K562 (cell line): ENCODE results near the gene ADGRB3. TPM values are rescaled to one million over a fixed set of nuclear protein-coding genes. Genes with fewer than 3 reads are reported as not detected.

Source experiments
- ATAC-seq: fragments of 200-7000 bp; cut with Tn5 transposase; 3 replicates; pipeline ENCODE4 v1.9.1; 2020; ENCODE audit warnings: moderate library complexity
- BruUV-seq: library from RNA; stranded (reverse); fragments of 400-500 nt; replicated peaks from 2 replicates; lab custom pipeline; 2021; lab: Mats Ljungman, UMichigan
- CTCF ChIA-PET: fragments of 300-600 bp; formaldehyde crosslinking; extraction: SDS; loops from one replicate; lab custom pipeline; 2021; ENCODE audit warnings: low intra/inter-chr PET ratio; lab: Yijun Ruan, JAX
- POLR2A ChIA-PET: fragments of 300-600, 350-650 bp; sonication (Branson Sonifier 250); formaldehyde crosslinking; extraction: SDS; loops from one replicate; lab custom pipeline; 2021; ENCODE audit warnings: antibody characterized with exemption, inconsistent platforms; lab: Yijun Ruan, JAX
- DNase-seq, 4 experiments: peaks; one replicate each; pipeline versions ENCODE4 v3.0.0 to v3.0.0-alpha.2; 2011 to 2018; ENCODE audit warnings: low spot score in 3 of 4, mixed read lengths in 3 of 4; ENCODE audit errors: extremely low read depth in 1 of 4
- FAIRE-seq: peaks from 2 replicates; lab custom pipeline; 2011; peaks lifted over from hg19 to GRCh38; lab: Jason Lieb, UNC
- H2AFZ ChIP-seq: 2 replicates; pipeline ENCODE4 v1.6.0; 2011; ENCODE audit warnings: low read depth, low read length, control low read depth, inconsistent platforms
- H3K27ac ChIP-seq: fragments of 200-600 bp; 3 replicates; pipeline ENCODE4 v1.8.0; 2011; ENCODE audit warnings: low read depth, mild to moderate bottlenecking, control low read depth, inconsistent platforms, low read length, moderate library complexity, mixed read lengths; ENCODE audit errors: extremely low read depth
- H3K27me3 ChIP-seq, 2 experiments: fragments of 300-600 bp in 1 of 2; 2 replicates in 1 of 2; 3 replicates in 1 of 2; pipeline versions ENCODE4 v1.6.0 to v1.8.0; 2011; ENCODE audit warnings: inconsistent platforms in 2 of 2, low read length in 2 of 2, mild to moderate bottlenecking in 1 of 2, mixed read lengths in 1 of 2, moderate library complexity in 1 of 2; ENCODE audit not compliant: control insufficient read depth in 2 of 2, insufficient read depth in 2 of 2
- H3K36me3 ChIP-seq: fragments of 300-600 bp; 3 replicates; pipeline ENCODE4 v1.8.0; 2011; ENCODE audit warnings: mild to moderate bottlenecking, low read length, inconsistent platforms; ENCODE audit not compliant: control insufficient read depth, insufficient read depth
- H3K4me1 ChIP-seq, 2 experiments: fragments of 200-600 bp in 1 of 2; replicated peaks in 1 of 2; 2 replicates in 1 of 2; 3 replicates in 1 of 2; pipeline versions ENCODE4 v1.5.1 to v1.8.0; 2011; ENCODE audit warnings: inconsistent platforms in 2 of 2, low read length in 2 of 2, mild to moderate bottlenecking in 1 of 2, mixed read lengths in 1 of 2, moderate library complexity in 1 of 2; ENCODE audit not compliant: control insufficient read depth in 2 of 2, insufficient read depth in 2 of 2
- H3K4me2 ChIP-seq: 2 replicates; pipeline ENCODE4 v1.6.1; 2011; ENCODE audit warnings: low read length, control low read depth, inconsistent platforms, mixed read lengths; ENCODE audit not compliant: insufficient read depth
- H3K4me3 ChIP-seq: fragments of 200-600 bp; sonication (generic), shearing (Covaris generic); 2 replicates; pipeline ENCODE4 v1.5.1; 2016; ENCODE audit warnings: control low read depth, inconsistent platforms
- H3K79me2 ChIP-seq: fragments of 200-600 bp; 3 replicates; pipeline ENCODE4 v1.8.0; 2011; ENCODE audit warnings: low read length, inconsistent platforms; ENCODE audit not compliant: control insufficient read depth, insufficient read depth
- H3K9ac ChIP-seq, 2 experiments: 2 replicates each; pipeline versions ENCODE4 v1.6.0 to v1.6.1; 2011; ENCODE audit warnings: low read depth in 2 of 2, low read length in 2 of 2, control low read depth in 1 of 2, inconsistent platforms in 1 of 2, mild to moderate bottlenecking in 1 of 2, mixed read lengths in 1 of 2; ENCODE audit not compliant: insufficient read depth in 1 of 2
- H3K9me1 ChIP-seq: one replicate; pipeline ENCODE4 v1.6.0; 2011; ENCODE audit warnings: inconsistent platforms, mild to moderate bottlenecking, low read length, moderate library complexity; ENCODE audit not compliant: control insufficient read depth, insufficient read depth
- H3K9me3 ChIP-seq: replicated peaks from 2 replicates; pipeline ENCODE4 v1.5.1; 2011; ENCODE audit warnings: low read depth, low read length, inconsistent platforms; ENCODE audit not compliant: control insufficient read depth, insufficient read depth
- H4K20me1 ChIP-seq: replicated peaks from 2 replicates; pipeline ENCODE4 v1.6.1; 2011; ENCODE audit warnings: low read length, inconsistent platforms, mixed read lengths; ENCODE audit not compliant: control insufficient read depth, insufficient read depth
- CHD2 ChIP-seq: IDR thresholded peaks from 2 replicates; pipeline ENCODE4 v1.6.1; 2011; ENCODE audit warnings: low read depth, low read length
- ESRRB ChIP-seq: fragments of 250-450 bp; sonication (Bioruptor Pico); IDR thresholded peaks from 2 replicates; pipeline ENCODE4 v1.5.0; 2020; ENCODE audit warnings: mild to moderate bottlenecking, moderate library complexity, borderline replicate concordance
- FOSL1 ChIP-seq: fragments of 200-800 bp; sonication (Bioruptor generic); conservative IDR thresholded peaks from 2 replicates; pipeline ENCODE4 v1.6.1; 2016; ENCODE audit warnings: missing genetic modification characterization, missing compliant biosample characterization
- HLTF ChIP-seq: fragments of 450-650 bp; IDR thresholded peaks from 2 replicates; pipeline ENCODE4 v1.6.1; 2016
- HOXB6 ChIP-seq: fragments of 250-450 bp; sonication (Bioruptor Pico); IDR thresholded peaks from 2 replicates; pipeline ENCODE4 v1.5.1; 2022; ENCODE audit warnings: mild to moderate bottlenecking, borderline replicate concordance
- KAT7 ChIP-seq: sonication (generic); formaldehyde crosslinking; IDR thresholded peaks from 2 replicates; pipeline ENCODE4 v1.8.0; 2022; ENCODE audit warnings: missing genetic modification reagents, mild to moderate bottlenecking, borderline replicate concordance
- KDM1A ChIP-seq, 2 experiments: fragments of 450-650 bp; IDR thresholded peaks; 2 replicates each; pipeline ENCODE4 v1.6.1; 2016; ENCODE audit warnings: mild to moderate bottlenecking in 2 of 2
- NR4A1 ChIP-seq, 2 experiments: fragments of 250-450 bp in 1 of 2; fragments of 450-650 bp in 1 of 2; sonication (Bioruptor Pico) in 1 of 2; IDR thresholded peaks; 2 replicates each; pipeline versions ENCODE4 v1.4.0 to v1.6.1; 2016 to 2020; ENCODE audit warnings: mild to moderate bottlenecking in 2 of 2, missing compliant biosample characterization in 1 of 2, missing genetic modification characterization in 1 of 2, moderate library complexity in 1 of 2
- POU5F1 ChIP-seq: fragments of 150-350 bp; IDR thresholded peaks from 2 replicates; pipeline ENCODE4 v1.6.1; 2014; ENCODE audit warnings: borderline replicate concordance, low read length, low read depth, mild to moderate bottlenecking; ENCODE audit not compliant: partially characterized antibody
- PPARD ChIP-seq: fragments of 250-450 bp; sonication (Bioruptor Pico); IDR thresholded peaks from 2 replicates; pipeline ENCODE4 v1.8.0; 2022; ENCODE audit warnings: inconsistent platforms, mild to moderate bottlenecking, moderate library complexity
- RFX5 ChIP-seq: IDR thresholded peaks from 2 replicates; pipeline ENCODE4 v1.6.1; 2011; ENCODE audit warnings: low read depth, mild to moderate bottlenecking, improper control_type of control experiment, low read length
- SIX5 ChIP-seq, 2 experiments: IDR thresholded peaks; 2 replicates each; pipeline ENCODE4 v1.6.1; 2011; ENCODE audit warnings: low read length in 2 of 2, borderline replicate concordance in 1 of 2, low read depth in 1 of 2, mild to moderate bottlenecking in 1 of 2, moderate library complexity in 1 of 2; ENCODE audit not compliant: insufficient read depth in 1 of 2
- TCF3 ChIP-seq: sonication (generic); formaldehyde crosslinking; IDR thresholded peaks from 2 replicates; pipeline ENCODE4 v1.4.0; 2020; ENCODE audit warnings: mild to moderate bottlenecking, missing genetic modification reagents
- USF1 ChIP-seq: sonication (generic); formaldehyde crosslinking; IDR thresholded peaks from 2 replicates; pipeline ENCODE4 v1.9.0; 2022; ENCODE audit warnings: mild to moderate bottlenecking, missing genetic modification reagents
- ZBTB26 ChIP-seq: fragments of 450-650 bp; formaldehyde crosslinking; IDR thresholded peaks from 2 replicates; pipeline ENCODE4 v1.4.0; 2022; ENCODE audit warnings: missing genetic modification characterization
- ZNF76 ChIP-seq: fragments of 250-450 bp; sonication (Bioruptor Pico); IDR thresholded peaks from 2 replicates; pipeline ENCODE4 v1.4.0; 2020; ENCODE audit warnings: mild to moderate bottlenecking, moderate library complexity, borderline replicate concordance
- WGBS: fragments of 100-300 bp; shearing (Covaris generic); methylation state at CpG from one replicate; pipeline ENCODE4 v1.1.6; 2016; ENCODE audit warnings: low coverage, mixed read lengths; ENCODE audit not compliant: insufficient coverage; ENCODE audit errors: missing lambda C conversion rate; 5-methylcytosine and 5-hydroxymethylcytosine counted together
- in situ Hi-C: fragments of 300-500 bp; cut with MboI; formaldehyde crosslinking; loops from 4 replicates; pipeline ENCODE4 v1.15.0; 2018; ENCODE audit warnings: inconsistent platforms, mixed read lengths
- intact Hi-C: fragments of 100-400 bp; cut with micrococcal nuclease; formaldehyde crosslinking; loops from 2 replicates; pipeline ENCODE4 v1.14.2; 2022
- polyA plus RNA-seq, 8 experiments: library from polyadenylated mRNA; depleted of rRNA in 4 of 8; stranded (reverse) in 5 of 8; unstranded in 3 of 8; fragments of >200 nt; fragmentation: Nextera tagmentation in 2 of 8; fragmentation: Illumina TruSeq in 1 of 8; extraction: Ambion mirVana in 2 of 8; extraction: Trizol in 1 of 8; gene quantifications; 2 replicates each; pipeline versions ENCODE4 v1.2.1 to v1.2.3, GENCODE V29; 2011 to 2014; ENCODE audit warnings: inconsistent platforms in 1 of 8, missing spikeins in 1 of 8
- total RNA-seq, 7 experiments: library from RNA; depleted of rRNA in 6 of 7; stranded (reverse); fragments of >200 nt in 6 of 7; fragmentation: Illumina TruSeq in 2 of 7; extraction: Trizol in 2 of 7; gene quantifications; 2 replicates each; pipeline versions ENCODE4 v1.2.1 to v1.2.3, GENCODE V29; 2011 to 2021; ENCODE audit warnings: low replicate concordance in 1 of 7

The ADGRB3 gene
- total and polyA plus RNA-seq, 9 of the 15 experiments (the other 6 are each of a cell fraction or from before 2014, with no cell fraction given), result 0.90 to 7.8 (median 2.4) TPM

GRCh38 chr6:69392745-69393144, 757.7 kb downstream of the ADGRB3 start:
- WGBS, result 0% methylated on average over 7 of the region's 7 CpGs

GRCh38 chr6:69398311-69398710, 763.2 kb downstream of the ADGRB3 start:
- in situ Hi-C loops, result no loop called here
- Histone ChIP-seq H3K9me1 (no peaks in the 10 kb centered on the region), H3K79me2 (no peaks in the 10 kb centered on the region), H3K36me3 (no peaks in the 10 kb centered on the region), H3K27ac (no peak overlapping the region), H2AFZ (no peak overlapping the region), H3K4me1 (no peaks in the 10 kb centered on the region), H3K4me2 (no peak overlapping the region), H3K27me3 (no peaks in the 10 kb centered on the region), H3K9me3 (no peaks in the 10 kb centered on the region), H3K9ac (no peak overlapping the region), H4K20me1 (no peaks in the 10 kb centered on the region), H3K4me3 (no peak overlapping the region)
- intact Hi-C loops, result no loop called here
- ChIA-PET CTCF (no interaction called here), POLR2A (no interaction called here)
- BruUV-seq, result no TSS peak
- ATAC-seq (no peak), FAIRE-seq (no peak), DNase-seq (no peak)
- 0% methylated on average over 3 of the region's 3 CpGs for WGBS
- TF ChIP-seq ZBTB26 (CRISPR knock-in tag) (no peak), USF1 (no peak), KAT7 (CRISPR knock-in tag) (no peak), CHD2 (no peak), TCF3 (no peak), RFX5 (no peak), ZNF76 (no peak), FOSL1 (no peak), SIX5 (IDR thresholded peaks at IDR 0.05; ENCODE audit: borderline replicate concordance in 1 of 2, insufficient read depth in 1 of 2, low read depth in 1 of 2, low read length in 2 of 2) (no peak)

More at GRCh38 chr6:69392745-69393144, 757.7 kb downstream of the ADGRB3 start:
- Histone ChIP-seq H3K27me3 (no peaks in the 10 kb centered on the region), H3K36me3 (no peaks in the 10 kb centered on the region), H3K27ac (no peak overlapping the region), H3K4me1 (no peaks in the 10 kb centered on the region), H3K9me3 (no peaks in the 10 kb centered on the region), H4K20me1 (no peaks in the 10 kb centered on the region), H3K9me1 (no peaks in the 10 kb centered on the region), H3K4me2 (no peak overlapping the region), H3K9ac (no peak overlapping the region), H3K79me2 (no peaks in the 10 kb centered on the region), H2AFZ (no peak overlapping the region), H3K4me3 (no peak overlapping the region)
- POLR2A ChIA-PET, result no interaction called here
- no peak for TF ChIP-seq KDM1A (IDR thresholded peaks at IDR 0.05)
- no peak for TF ChIP-seq NR4A1 (CRISPR knock-in tag; IDR thresholded peaks at IDR 0.05)
- TF ChIP-seq NR4A1 (tag; IDR thresholded peaks at IDR 0.05), result no peak
- no peak for TF ChIP-seq ESRRB (CRISPR knock-in tag)
- no peak for TF ChIP-seq HLTF
- TF ChIP-seq HOXB6 (CRISPR knock-in tag), result no peak
- TF ChIP-seq POU5F1, result no peak
- TF ChIP-seq PPARD (CRISPR knock-in tag), result no peak
- intact Hi-C loops, result no loop called here
- in situ Hi-C loops, result no loop called here
- DNase-seq (no peak), FAIRE-seq (no peak), ATAC-seq (no peak)
- CTCF ChIA-PET, result no interaction called here
- BruUV-seq, result no TSS peak
